ENCODE results near the gene PRRC2B.
A peak's percentile ranks its signal among the peaks of the same experiment; 100 is the strongest.

Gene PRRC2B

DNA sequence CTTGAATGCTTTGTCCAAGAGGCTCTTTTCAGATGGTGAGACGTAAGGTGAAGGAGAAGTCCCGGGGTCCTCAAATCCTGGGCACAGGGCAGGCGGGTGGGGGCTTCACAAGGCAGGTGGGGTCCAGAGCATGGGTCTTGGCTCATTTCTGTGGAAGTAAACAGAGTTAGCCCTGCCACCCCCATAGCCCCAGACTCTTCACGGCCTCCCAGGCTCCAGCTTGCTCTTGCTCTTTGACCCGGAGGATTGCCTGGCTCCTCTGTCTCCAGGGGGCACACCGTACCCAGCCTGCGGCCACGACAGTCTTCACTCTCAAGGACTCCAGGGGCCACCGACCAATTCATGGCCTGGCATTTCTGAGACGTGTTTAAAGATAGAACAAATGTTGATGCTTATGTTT is 80.0 kb downstream of the PRRC2B start:
- DNase-seq, result no peak

DNA sequence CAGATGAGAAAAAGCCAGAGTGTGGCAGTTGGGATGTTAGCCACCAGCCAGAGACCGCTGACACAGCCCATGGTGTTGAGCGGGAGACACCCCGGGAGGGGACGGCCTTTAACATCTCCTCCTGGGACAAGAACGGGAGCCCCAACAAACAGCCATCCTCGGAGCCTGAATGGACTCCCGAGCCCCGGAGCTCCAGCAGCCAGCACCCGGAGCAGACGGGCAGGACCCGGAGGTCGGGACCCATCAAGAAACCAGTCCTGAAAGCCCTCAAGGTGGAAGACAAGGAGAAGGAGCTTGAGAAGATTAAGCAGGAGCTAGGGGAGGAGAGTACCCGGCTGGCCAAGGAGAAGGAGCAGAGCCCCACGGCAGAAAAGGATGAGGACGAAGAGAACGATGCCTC is 80.8 kb downstream of the PRRC2B start:
- no peak for DNase-seq

DNA sequence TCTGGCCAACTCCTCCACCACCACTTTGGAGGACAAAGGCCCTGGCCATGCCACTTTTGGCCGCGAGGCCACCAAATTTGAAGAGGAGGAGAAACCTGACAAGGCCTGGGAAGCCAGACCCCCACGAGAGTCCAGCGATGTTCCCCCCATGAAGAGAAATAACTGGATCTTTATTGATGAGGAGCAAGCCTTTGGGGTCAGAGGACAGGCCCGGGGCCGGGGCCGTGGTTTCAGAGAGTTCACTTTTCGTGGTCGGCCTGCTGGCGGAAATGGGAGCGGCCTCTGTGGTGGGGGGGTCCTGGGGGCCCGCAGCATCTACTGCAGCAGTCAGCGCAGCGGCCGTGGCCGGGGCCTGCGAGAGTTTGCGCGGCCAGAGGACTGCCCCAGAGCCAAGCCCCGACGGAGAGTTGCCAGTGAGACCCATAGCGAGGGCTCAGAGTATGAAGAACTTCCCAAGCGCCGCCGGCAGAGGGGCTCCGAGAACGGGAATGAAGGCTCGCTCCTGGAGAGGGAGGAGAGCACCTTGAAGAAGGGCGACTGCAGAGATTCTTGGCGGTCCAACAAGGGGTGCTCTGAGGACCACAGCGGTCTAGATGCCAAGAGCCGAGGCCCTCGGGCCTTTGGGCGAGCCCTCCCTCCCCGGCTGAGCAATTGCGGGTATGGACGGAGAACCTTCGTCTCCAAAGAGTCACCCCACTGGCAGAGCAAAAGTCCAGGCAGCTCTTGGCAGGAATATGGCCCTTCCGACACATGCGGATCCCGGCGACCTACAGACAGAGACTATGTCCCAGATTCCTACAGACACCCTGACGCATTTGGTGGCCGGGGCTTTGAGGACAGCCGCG is 81.4 kb downstream of the PRRC2B start:
- DNase-seq, result no peak

DNA sequence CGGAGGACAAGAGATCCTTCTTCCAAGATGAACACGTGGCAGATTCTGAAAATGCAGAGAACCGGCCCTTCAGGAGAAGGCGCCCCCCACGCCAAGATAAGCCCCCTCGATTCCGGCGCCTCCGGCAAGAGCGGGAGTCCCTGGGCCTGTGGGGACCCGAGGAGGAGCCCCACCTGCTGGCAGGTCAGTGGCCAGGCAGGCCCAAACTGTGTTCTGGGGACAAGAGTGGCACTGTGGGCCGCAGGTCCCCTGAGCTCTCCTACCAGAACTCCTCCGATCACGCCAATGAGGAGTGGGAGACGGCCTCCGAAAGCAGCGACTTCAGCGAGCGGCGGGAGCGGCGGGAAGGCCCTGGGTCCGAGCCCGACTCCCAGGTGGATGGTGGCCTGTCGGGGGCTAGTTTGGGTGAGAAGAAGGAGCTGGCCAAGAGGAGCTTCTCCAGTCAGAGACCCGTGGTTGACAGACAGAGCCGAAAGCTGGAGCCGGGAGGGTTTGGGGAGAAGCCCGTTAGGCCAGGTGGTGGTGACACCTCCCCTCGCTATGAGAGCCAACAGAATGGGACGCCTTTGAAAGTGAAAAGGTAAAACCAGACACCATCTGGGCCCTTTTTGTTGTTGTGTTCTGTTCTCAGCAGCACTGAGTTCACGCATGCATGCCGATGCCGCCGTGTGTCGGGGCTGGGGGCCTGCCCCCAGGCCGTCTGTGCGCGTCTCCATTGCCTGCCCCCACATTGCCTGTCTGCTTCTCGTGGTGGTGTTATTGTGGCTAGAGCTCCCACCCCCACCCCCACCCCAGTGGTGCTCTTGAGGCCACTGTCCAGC is 82.3 kb downstream of the PRRC2B start:
- DNase-seq, result no peak

DNA sequence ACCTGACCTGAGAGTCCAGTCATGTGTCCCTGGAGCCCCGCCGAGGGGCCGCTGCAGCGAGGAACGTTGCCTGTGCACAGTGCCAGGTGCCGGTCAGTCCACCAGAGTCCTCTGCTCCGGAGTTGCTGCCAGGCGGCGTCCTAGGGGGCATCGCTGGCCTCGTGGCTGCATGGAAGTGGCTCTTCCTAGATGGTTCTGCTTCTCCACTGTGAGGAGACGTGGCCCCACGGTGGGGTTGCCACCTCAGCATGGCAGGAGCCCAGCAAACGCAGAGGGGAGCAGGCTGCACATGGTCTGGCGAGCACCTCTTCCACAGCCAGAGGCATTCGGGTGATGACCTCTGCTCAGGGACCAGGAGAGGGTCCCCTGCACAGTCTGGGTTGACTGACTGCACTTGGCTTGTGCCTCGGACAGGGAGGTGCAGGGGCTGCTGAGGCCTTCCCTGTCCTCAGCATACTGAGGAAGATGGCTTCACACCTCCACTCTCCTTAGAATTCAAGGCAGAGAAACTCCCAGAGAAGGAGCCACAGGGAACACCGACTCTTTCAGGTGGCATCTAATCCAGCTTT is 83.0 kb downstream of the PRRC2B start:
- no peak for DNase-seq

DNA sequence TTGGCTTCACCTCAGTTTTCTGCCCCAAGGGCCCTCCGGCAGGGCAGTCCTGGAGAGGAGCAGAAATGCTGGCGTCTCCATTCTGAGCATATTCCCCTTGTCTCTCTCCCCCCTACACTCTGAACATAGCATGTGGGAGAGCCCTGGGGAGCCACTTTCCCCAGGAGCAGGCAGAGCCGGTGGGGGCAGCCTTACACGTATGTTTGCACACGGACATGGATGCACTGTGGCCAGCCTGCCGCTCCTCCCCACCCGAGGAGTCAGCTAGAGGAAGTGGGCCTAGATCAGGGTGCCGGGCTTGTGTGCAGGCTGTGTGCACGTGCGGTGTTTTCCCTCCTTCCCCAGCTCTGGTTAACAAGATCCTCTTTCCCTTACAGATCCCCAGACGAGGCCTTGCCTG is 83.5 kb downstream of the PRRC2B start:
- DNase-seq, result no peak

DNA sequence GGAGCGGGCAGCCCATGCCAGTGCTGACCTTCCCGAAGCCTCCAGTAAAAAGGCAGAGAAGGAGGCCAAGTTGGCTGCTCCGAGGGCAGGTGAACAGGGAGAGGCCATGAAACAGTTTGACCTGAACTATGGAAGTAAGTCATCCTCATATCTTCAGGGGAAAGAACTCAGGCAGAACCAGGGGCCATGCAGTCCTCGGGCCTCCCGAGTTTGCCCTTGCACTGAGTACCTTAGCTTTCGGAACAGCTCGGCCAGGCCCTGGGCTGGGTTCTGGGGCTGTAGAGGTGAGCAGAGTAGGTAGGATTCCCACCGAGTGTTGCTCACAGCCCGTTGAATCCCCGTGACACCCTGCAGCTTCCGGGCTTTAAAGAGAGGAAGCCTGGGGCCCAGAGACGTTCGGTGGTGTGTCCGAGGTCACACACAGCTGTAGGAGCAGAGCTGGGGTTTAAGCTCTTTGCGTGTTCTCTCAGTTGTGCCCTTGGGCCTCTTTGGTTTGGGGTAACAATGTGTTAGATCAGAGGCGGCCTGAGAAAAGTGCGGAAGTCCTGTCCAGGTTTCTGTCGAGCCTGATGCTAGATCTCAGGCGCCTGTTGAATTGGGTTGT is 84.0 kb downstream of the PRRC2B start:
- DNase-seq, result no peak

DNA sequence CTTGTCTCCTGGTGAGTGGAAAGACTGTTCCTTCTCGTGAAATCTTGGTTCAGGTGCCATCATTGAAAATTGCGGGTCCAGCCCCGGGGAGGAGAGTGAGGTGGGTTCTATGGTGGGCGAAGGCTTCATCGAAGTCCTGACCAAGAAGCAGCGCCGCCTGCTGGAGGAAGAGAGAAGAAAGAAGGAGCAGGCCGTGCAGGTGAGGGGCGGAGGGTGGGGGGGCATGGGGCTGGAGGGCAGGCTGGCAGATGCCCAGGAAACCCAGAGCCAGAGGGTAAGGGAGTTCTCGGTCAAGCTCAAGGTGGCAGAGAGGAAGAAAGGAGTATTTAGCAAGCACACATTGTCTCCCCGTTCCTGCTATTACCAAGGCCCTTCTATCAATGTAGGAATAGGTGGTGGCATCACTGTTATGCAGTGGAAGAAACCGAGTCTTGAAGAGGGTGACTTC is 84.6 kb downstream of the PRRC2B start:
- peak; percentile 8 for DNase-seq

DNA sequence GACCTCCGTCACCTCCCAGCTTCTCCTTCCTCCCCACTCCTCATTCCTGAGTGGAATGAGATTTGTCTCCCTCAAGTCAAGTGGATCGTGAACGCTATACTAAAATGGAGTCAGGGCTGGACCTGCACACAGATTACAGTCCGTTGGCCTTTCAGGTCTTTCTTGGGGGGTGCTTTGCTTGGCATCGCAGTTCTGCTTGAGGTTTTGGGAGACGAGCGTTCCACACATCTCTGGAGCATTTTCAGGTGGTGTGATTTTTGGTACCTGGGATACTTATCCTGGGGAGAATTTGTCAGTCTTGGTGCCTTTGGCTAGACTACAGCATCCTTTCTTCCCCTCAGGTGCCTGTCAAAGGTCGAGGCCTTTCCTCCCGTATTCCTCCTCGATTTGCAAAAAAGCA is 85.0 kb downstream of the PRRC2B start:
- no peak for DNase-seq

DNA sequence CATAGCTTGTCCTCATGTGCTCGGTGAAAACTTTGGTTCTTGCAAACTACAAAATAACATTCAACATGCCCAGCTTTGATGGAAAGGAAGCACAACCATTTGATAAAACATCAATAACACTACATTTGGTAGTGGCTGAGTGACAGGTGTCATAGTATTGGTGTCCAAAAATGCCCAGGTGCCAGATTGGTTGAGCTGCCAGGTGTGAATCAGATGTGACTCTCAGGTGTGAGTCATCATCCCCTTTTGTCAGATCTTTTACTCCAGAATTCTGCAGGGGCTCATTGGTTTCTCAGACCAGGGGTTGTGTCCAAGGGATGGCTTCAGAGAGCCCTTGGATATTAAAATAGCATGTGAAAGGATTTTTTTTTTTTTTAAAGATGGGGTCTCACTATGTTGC is 86.4 kb downstream of the PRRC2B start:
- DNase-seq, result no peak

DNA sequence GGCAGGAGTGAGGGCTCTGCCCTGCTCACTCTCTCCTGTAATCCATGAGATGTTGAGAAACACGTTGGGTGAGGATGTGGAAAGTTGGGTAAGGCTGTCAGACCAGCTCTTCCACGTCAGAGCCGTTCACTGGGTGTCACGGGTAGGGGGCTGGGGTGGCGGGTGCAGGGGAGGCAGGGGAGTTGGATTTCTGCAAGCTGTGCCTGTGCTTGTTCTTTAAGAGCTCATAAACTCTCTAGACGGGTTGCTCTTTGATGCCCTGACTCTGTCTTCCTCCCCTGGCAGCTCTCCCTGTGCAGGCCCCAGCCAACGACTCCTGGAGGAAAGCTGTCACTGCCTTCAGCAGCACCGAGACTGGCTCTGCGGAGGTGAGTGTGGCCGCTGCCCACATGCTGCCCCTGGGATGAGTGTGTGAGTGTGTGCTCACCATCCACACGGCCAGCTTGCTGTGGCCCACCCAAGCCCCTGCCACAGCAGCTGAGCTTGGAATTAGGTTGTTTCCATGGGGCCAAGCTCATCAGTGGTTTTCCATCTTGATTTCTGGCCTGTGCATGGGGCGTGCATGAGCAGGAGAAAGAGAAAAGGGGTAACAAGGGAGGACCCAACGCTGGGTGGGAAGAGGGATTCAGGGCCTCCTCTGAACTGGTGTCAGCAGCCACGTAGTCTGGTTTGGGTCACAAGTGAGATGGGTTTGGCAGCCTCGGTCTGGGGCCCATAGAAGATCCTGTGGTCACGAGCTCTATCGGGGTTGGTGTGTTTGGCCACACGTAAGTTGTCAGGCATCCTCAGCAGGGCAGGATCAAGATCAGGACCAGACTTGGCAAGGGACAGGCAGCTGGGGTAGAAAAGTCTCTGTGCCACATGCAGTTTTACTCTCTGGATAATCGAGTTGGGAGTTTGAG is 87.8 kb downstream of the PRRC2B start:
- no peak for DNase-seq

DNA sequence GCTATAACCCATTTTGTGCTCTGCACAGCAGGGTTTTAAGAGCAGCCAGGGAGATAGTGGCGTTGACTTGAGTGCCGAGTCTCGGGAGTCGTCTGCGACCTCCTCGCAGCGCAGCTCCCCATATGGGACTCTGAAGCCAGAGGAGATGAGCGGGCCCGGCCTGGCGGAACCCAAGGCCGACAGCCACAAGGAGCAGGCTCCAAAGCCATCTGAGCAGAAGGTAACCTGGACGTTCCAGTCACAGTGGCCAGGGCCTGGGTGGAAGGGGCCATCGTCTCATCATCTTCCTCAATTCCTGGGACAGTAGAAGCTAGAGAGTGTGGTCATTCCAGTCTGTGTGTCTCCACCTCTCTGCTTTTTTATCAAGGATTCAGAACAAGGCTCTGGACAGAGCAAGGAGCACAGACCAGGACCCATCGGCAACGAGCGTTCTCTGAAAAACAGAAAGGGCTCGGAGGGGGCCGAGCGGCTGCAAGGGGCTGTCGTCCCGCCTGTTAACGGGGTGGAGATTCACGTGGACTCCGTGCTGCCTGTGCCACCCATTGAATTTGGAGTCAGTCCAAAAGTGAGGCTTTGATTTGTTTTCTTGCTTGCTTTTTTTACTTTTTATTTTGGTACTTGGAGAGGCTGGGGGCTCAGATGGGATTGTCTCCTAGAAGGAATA is 88.6 kb downstream of the PRRC2B start:
- no peak for DNase-seq

DNA sequence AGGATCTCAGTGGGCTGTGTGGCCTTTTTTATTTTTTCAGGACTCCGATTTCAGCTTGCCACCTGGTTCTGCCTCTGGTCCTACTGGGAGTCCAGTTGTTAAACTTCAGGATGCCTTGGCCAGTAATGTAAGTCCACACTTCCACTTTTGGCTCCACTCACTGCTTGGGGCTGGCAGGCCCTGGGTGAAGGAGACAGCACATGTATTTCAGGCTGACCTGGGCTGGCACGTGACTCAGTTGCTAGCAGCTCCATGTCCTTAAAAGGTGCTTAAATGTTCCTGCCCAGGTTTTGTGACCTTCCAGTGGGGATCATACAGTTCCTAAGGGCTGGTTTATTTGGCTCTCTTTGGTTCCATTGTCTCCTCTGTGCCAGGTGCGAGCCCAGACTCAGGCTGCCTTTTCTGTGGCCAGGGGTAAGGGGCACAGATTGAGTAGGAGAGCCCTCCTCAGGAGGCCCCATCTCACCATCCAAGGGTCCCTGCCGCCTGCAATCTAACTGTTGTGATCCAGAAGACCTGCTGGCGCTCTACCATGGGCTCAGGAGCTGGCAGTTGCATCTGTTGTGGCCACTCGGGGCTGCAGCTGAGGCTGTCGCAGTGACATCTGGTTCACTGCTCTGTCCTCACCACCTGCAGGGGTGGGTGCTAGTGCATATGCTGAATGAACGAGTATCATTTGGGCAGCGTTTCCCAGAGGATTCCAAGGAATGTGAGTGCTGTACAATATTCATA is 89.6 kb downstream of the PRRC2B start:
- DNase-seq, result no peak

DNA sequence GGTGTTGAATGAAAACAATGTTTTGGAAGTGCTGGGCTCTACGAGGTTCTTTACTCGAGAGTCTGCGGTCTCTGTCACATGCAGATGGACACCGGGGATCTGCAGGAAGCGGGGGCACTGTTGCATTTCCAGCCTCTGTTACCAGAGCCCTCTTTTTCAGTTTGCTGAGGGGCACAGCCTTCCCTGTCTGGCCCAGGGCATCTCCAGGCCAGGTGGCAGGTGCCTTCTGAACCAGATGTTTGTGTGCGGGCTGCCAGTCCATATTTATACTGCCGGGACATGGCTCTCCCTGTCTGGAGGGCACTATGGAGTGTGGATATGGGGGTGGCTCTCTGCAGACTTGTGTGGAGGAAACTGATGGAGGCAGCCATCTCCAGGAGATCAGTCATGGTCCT is 90.2 kb downstream of the PRRC2B start:
- DNase-seq, result no peak

DNA sequence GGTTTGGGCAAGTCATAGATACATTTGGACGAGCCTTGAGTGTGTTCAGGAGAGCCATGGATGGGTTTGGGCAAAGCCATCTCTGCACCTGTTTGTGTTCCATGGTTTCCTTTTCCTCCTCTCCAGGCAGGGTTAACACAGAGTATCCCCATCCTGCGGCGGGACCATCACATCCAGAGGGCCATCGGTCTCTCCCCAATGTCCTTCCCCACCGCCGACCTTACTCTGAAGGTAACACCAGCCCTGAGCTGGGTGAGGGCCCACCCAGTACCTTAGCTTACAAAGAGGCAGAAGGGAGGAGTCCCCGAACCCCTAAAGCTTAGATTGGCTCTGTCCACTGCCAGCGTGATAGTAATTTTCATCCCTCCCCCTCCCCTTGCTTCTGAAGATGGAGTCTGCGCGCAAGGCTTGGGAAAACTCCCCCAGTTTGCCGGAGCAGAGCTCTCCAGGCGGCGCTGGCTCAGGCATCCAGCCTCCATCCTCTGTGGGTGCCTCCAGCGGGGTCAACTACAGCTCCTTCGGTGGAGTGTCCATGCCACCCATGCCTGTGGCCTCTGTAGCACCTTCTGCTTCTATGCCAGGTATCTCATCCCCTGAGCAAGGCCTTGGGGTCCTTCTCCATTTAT is 90.8 kb downstream of the PRRC2B start:
- no peak for DNase-seq

DNA sequence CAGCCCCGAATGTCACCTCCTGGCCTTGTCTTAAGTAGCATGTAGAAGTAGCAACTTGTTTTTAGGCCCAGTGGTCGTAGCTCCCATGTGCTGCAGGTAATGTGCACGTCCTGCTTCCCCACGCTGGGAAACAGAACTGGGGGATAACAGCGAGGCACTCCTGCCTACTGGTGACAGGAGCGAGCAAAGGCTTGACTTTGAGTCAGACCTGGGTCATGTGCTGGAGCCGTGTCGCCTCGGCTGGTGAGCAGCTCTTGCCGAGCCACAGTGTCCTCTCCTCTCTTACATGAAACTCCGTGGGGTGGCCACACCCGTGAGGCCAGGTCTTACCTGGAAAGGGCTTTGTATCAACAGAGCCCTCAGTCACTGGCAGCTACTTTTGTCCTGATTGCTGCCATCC is 91.3 kb downstream of the PRRC2B start:
- no peak for DNase-seq

DNA sequence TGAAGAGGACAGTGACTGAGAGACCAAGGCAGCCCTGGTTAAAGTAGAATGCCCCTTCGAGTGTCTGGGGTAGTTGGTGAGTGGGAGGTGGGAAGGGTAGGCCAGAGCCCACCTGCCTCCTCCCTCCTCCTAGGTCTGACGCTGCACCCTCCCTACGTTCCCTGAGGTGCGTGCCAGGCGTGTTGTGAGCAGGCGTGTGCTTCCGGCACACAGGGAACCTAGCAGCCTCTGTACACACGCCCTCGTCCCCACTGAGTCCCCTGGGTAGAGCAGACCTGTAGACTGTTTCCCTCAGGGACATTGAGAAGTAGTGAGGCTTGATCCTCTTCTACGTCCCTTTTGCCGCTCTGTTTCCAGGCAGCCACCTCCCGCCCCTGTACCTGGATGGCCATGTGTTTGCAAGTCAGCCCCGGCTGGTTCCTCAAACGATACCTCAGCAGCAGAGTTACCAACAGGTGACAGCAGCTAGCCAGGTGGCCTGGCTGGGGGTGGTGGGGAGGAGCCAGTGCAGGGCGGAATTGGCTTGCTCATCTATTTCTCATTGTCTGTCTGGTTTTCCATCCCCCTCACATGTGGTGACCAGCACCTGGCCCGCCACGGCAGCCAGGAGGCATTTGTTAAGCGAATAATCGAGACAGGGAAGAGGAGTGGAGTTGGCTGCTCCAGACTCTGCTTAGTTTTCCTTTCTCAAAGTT is 92.0 kb downstream of the PRRC2B start:
- DNase-seq, result no peak

DNA sequence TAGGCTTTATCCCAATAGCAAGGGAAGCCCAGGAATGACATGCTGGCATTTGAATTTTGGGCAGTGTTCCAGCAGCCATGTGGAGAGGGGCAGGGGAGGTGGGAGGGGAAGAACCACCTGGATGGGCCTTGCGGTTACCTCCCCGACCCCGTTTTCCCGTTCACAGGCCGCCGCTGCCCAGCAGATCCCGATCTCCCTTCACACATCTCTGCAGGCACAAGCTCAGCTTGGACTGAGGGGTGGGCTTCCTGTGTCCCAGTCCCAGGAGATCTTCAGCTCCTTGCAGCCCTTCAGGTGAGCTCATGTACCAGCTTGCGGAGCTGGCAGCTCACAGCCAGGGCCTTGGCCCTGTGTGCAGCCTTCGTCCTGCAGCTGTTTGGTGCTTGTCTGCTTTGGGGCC is 93.1 kb downstream of the PRRC2B start:
- no peak for DNase-seq

DNA sequence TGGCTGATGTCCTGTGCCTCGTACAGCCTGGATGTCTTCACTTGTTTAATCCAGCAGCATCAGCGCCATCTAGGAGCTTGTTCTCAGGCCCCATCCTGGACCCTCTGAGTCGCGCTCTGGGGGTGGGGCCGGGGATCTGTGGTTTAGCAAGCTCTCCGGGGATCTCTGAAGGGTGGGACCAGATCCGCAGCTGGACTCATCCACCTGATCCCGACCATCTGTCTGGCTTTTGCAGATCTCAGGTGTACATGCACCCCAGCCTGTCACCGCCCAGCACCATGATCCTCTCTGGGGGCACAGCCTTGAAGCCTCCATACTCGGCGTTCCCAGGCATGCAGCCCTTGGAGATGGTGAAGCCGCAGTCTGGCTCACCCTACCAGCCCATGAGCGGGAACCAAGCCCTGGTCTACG is 93.7 kb downstream of the PRRC2B start:
- DNase-seq, result no peak

DNA sequence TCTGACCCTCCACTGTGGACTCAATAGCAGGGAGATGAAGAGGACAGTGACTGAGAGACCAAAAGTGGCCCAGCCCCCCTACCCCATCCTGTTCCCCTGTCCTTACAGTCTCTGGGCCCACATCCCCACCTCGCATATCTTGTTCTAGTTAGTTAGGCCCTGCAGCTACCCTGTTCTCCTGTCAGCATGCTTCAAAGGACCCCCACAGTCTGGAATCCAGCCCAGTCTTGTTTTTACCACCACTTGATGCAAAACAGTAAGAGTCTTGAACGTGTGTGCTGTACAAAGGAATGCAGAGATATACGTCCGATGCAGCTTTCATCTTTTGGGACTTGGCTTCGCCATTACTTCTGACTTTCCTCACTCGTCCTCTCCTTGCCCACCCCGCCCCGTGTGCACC is 96.6 kb downstream of the PRRC2B start:
- DNase-seq, result no peak

Measured in NCI-H2227 treated with DMSO at 0.1 percent for 48 hours (cell line).